K562 (cell line): ENCODE results near the gene CLGN. TPM values are rescaled to one million over a fixed set of nuclear protein-coding genes. Genes with fewer than 3 reads are reported as not detected.

Experiments
- ATAC-seq: fragments of 200-7000 bp; cut with Tn5 transposase; 3 replicates; pipeline ENCODE4 v1.9.1; 2020; ENCODE audit warnings: moderate library complexity
- BruUV-seq: library from RNA; stranded (reverse); fragments of 400-500 nt; replicated peaks from 2 replicates; lab custom pipeline; 2021; lab: Mats Ljungman, UMichigan
- CTCF ChIA-PET: fragments of 300-600 bp; formaldehyde crosslinking; extraction: SDS; loops from one replicate; lab custom pipeline; 2021; ENCODE audit warnings: low intra/inter-chr PET ratio; lab: Yijun Ruan, JAX
- POLR2A ChIA-PET: fragments of 300-600, 350-650 bp; sonication (Branson Sonifier 250); formaldehyde crosslinking; extraction: SDS; loops from one replicate; lab custom pipeline; 2021; ENCODE audit warnings: antibody characterized with exemption, inconsistent platforms; lab: Yijun Ruan, JAX
- DNase-seq, 4 experiments: peaks; one replicate each; pipeline versions ENCODE4 v3.0.0 to v3.0.0-alpha.2; 2011 to 2018; ENCODE audit warnings: low spot score in 3 of 4, mixed read lengths in 3 of 4; ENCODE audit errors: extremely low read depth in 1 of 4
- FAIRE-seq: peaks from 2 replicates; lab custom pipeline; 2011; peaks lifted over from hg19 to GRCh38; lab: Jason Lieb, UNC
- H2AFZ ChIP-seq: 2 replicates; pipeline ENCODE4 v1.6.0; 2011; ENCODE audit warnings: low read depth, low read length, control low read depth, inconsistent platforms
- H3K27ac ChIP-seq: fragments of 200-600 bp; 3 replicates; pipeline ENCODE4 v1.8.0; 2011; ENCODE audit warnings: low read depth, mild to moderate bottlenecking, control low read depth, inconsistent platforms, low read length, moderate library complexity, mixed read lengths; ENCODE audit errors: extremely low read depth
- H3K27me3 ChIP-seq, 2 experiments: fragments of 300-600 bp in 1 of 2; 2 replicates in 1 of 2; 3 replicates in 1 of 2; pipeline versions ENCODE4 v1.6.0 to v1.8.0; 2011; ENCODE audit warnings: inconsistent platforms in 2 of 2, low read length in 2 of 2, mild to moderate bottlenecking in 1 of 2, mixed read lengths in 1 of 2, moderate library complexity in 1 of 2; ENCODE audit not compliant: control insufficient read depth in 2 of 2, insufficient read depth in 2 of 2
- H3K36me3 ChIP-seq: fragments of 300-600 bp; 3 replicates; pipeline ENCODE4 v1.8.0; 2011; ENCODE audit warnings: mild to moderate bottlenecking, low read length, inconsistent platforms; ENCODE audit not compliant: control insufficient read depth, insufficient read depth
- H3K4me1 ChIP-seq, 2 experiments: fragments of 200-600 bp in 1 of 2; replicated peaks in 1 of 2; 2 replicates in 1 of 2; 3 replicates in 1 of 2; pipeline versions ENCODE4 v1.5.1 to v1.8.0; 2011; ENCODE audit warnings: inconsistent platforms in 2 of 2, low read length in 2 of 2, mild to moderate bottlenecking in 1 of 2, mixed read lengths in 1 of 2, moderate library complexity in 1 of 2; ENCODE audit not compliant: control insufficient read depth in 2 of 2, insufficient read depth in 2 of 2
- H3K4me2 ChIP-seq: 2 replicates; pipeline ENCODE4 v1.6.1; 2011; ENCODE audit warnings: low read length, control low read depth, inconsistent platforms, mixed read lengths; ENCODE audit not compliant: insufficient read depth
- H3K4me3 ChIP-seq: fragments of 200-600 bp; sonication (generic), shearing (Covaris generic); 2 replicates; pipeline ENCODE4 v1.5.1; 2016; ENCODE audit warnings: control low read depth, inconsistent platforms
- H3K79me2 ChIP-seq: fragments of 200-600 bp; 3 replicates; pipeline ENCODE4 v1.8.0; 2011; ENCODE audit warnings: low read length, inconsistent platforms; ENCODE audit not compliant: control insufficient read depth, insufficient read depth
- H3K9ac ChIP-seq, 2 experiments: 2 replicates each; pipeline versions ENCODE4 v1.6.0 to v1.6.1; 2011; ENCODE audit warnings: low read depth in 2 of 2, low read length in 2 of 2, control low read depth in 1 of 2, inconsistent platforms in 1 of 2, mild to moderate bottlenecking in 1 of 2, mixed read lengths in 1 of 2; ENCODE audit not compliant: insufficient read depth in 1 of 2
- H3K9me1 ChIP-seq: one replicate; pipeline ENCODE4 v1.6.0; 2011; ENCODE audit warnings: inconsistent platforms, mild to moderate bottlenecking, low read length, moderate library complexity; ENCODE audit not compliant: control insufficient read depth, insufficient read depth
- H3K9me3 ChIP-seq: replicated peaks from 2 replicates; pipeline ENCODE4 v1.5.1; 2011; ENCODE audit warnings: low read depth, low read length, inconsistent platforms; ENCODE audit not compliant: control insufficient read depth, insufficient read depth
- H4K20me1 ChIP-seq: replicated peaks from 2 replicates; pipeline ENCODE4 v1.6.1; 2011; ENCODE audit warnings: low read length, inconsistent platforms, mixed read lengths; ENCODE audit not compliant: control insufficient read depth, insufficient read depth
- BMI1 ChIP-seq: fragments of 150-350 bp; IDR thresholded peaks from 2 replicates; pipeline ENCODE4 v1.6.1; 2014; ENCODE audit warnings: low read length
- CTCFL ChIP-seq: IDR thresholded peaks from 2 replicates; pipeline ENCODE4 v1.6.1; 2011; ENCODE audit warnings: borderline replicate concordance, low read depth, mild to moderate bottlenecking, moderate library complexity, low read length; ENCODE audit not compliant: insufficient read depth, poor library complexity, severe bottlenecking
- CXXC5 ChIP-seq: fragments of 250-450 bp; sonication (Bioruptor Pico); IDR thresholded peaks from 2 replicates; pipeline ENCODE4 v1.8.0; 2022; ENCODE audit warnings: inconsistent platforms, mild to moderate bottlenecking, moderate library complexity
- MXD1 ChIP-seq: fragments of 250-450 bp; sonication (Bioruptor Pico); IDR thresholded peaks from 2 replicates; pipeline ENCODE4 v1.8.0; 2021; ENCODE audit warnings: borderline replicate concordance, mild to moderate bottlenecking, moderate library complexity; ENCODE audit not compliant: poor library complexity, severe bottlenecking
- PBX2 ChIP-seq, 2 experiments: IDR thresholded peaks in 1 of 2; conservative IDR thresholded peaks in 1 of 2; 2 replicates each; pipeline ENCODE4 v1.6.1; 2016; ENCODE audit warnings: low read depth in 2 of 2, mild to moderate bottlenecking in 1 of 2, missing compliant biosample characterization in 1 of 2, missing genetic modification characterization in 1 of 2, moderate library complexity in 1 of 2
- PKNOX1 ChIP-seq: fragments of 450-650 bp; IDR thresholded peaks from 2 replicates; pipeline ENCODE4 v1.6.1; 2016
- RCOR1 ChIP-seq, 2 experiments: IDR thresholded peaks; 2 replicates each; pipeline ENCODE4 v1.6.1; 2012; ENCODE audit warnings: low read depth in 2 of 2, low read length in 2 of 2, borderline replicate concordance in 1 of 2, improper control_type of control experiment in 1 of 2
- RFX5 ChIP-seq: IDR thresholded peaks from 2 replicates; pipeline ENCODE4 v1.6.1; 2011; ENCODE audit warnings: low read depth, mild to moderate bottlenecking, improper control_type of control experiment, low read length
- VEZF1 ChIP-seq: fragments of 200-800 bp; sonication (Bioruptor generic); IDR thresholded peaks from 2 replicates; pipeline ENCODE4 v1.6.1; 2017; ENCODE audit warnings: missing genetic modification characterization, missing compliant biosample characterization
- WGBS: fragments of 100-300 bp; shearing (Covaris generic); methylation state at CpG from one replicate; pipeline ENCODE4 v1.1.6; 2016; ENCODE audit warnings: low coverage, mixed read lengths; ENCODE audit not compliant: insufficient coverage; ENCODE audit errors: missing lambda C conversion rate; 5-methylcytosine and 5-hydroxymethylcytosine counted together
- in situ Hi-C: fragments of 300-500 bp; cut with MboI; formaldehyde crosslinking; loops from 4 replicates; pipeline ENCODE4 v1.15.0; 2018; ENCODE audit warnings: inconsistent platforms, mixed read lengths
- intact Hi-C: fragments of 100-400 bp; cut with micrococcal nuclease; formaldehyde crosslinking; loops from 2 replicates; pipeline ENCODE4 v1.14.2; 2022
- polyA plus RNA-seq, 8 experiments: library from polyadenylated mRNA; depleted of rRNA in 4 of 8; stranded (reverse) in 5 of 8; unstranded in 3 of 8; fragments of >200 nt; fragmentation: Nextera tagmentation in 2 of 8; fragmentation: Illumina TruSeq in 1 of 8; extraction: Ambion mirVana in 2 of 8; extraction: Trizol in 1 of 8; gene quantifications; 2 replicates each; pipeline versions ENCODE4 v1.2.1 to v1.2.3, GENCODE V29; 2011 to 2014; ENCODE audit warnings: inconsistent platforms in 1 of 8, missing spikeins in 1 of 8
- total RNA-seq, 7 experiments: library from RNA; depleted of rRNA in 6 of 7; stranded (reverse); fragments of >200 nt in 6 of 7; fragmentation: Illumina TruSeq in 2 of 7; extraction: Trizol in 2 of 7; gene quantifications; 2 replicates each; pipeline versions ENCODE4 v1.2.1 to v1.2.3, GENCODE V29; 2011 to 2021; ENCODE audit warnings: low replicate concordance in 1 of 7

CLGN gene
- total and polyA plus RNA-seq, 9 of the 15 experiments (the other 6 are each of a cell fraction or from before 2014, with no cell fraction given) = 0.22 to 3.6 (median 2.7) TPM

GRCh38 chr4:140426610-140427105, 790 bp downstream of the CLGN start:
- H3K4me3 ChIP-seq = peak overlapping the region; percentile 59
- DNase-seq (peak; percentile 9 to 42 (median 22)), ATAC-seq (peak; percentile 76), FAIRE-seq (no peak)
- H3K27me3 ChIP-seq = no peaks in the 10 kb centered on the region
- 12% methylated on average over 18 of the region's 23 CpGs for WGBS
- H3K36me3 ChIP-seq = no peaks in the 10 kb centered on the region
- BruUV-seq = no TSS peak
- peaks cover 8 to 13% of the 10 kb centered on the region in 2 experiments; a peak in 4 of 5 replicates for H3K4me1 ChIP-seq
- H3K9me3 ChIP-seq = no peaks in the 10 kb centered on the region
- no peaks in the 10 kb centered on the region for H4K20me1 ChIP-seq
- CTCF ChIA-PET = interaction anchor here (1.2 kb wide), 1 partner anchor 67 kb away, joined by 5 read pairs; no protein-coding TSS in a partner anchor
- intact Hi-C loops = loop anchor here (5.0 kb wide), 1 partner anchor 96 kb away; the partner anchor contains the start of gene ELMOD2
- H3K9ac ChIP-seq = peak overlapping the region; percentile 50 to 91; a peak in 3 of 4 replicates
- POLR2A ChIA-PET = interaction anchor here (1.5 kb wide), 1 partner anchor 53 kb away, joined by 6 read pairs; the partner anchor contains the start of gene SCOC
- in situ Hi-C loops = no loop called here
- H3K4me2 ChIP-seq = peak overlapping the region; percentile 92
- peak overlapping the region; percentile 97 for H2AFZ ChIP-seq
- no peaks in the 10 kb centered on the region for H3K79me2 ChIP-seq
- peak overlapping the region; percentile 34; the same call in 1 of the 3 replicates for H3K27ac ChIP-seq
- H3K9me1 ChIP-seq = no peaks in the 10 kb centered on the region
- TF ChIP-seq CXXC5 (CRISPR knock-in tag) = peak; percentile 21
- TF ChIP-seq BMI1 = no peak
- no peak for TF ChIP-seq MXD1
- TF ChIP-seq PKNOX1 = 0 out of 2 replicates have a peak, but pooled peaks have one; percentile 33
- TF ChIP-seq RCOR1 (IDR thresholded peaks at IDR 0.05; ENCODE audit: borderline replicate concordance in 1 of 2, low read depth in 2 of 2, low read length in 2 of 2) = 0 out of 4 replicates have a peak, but pooled peaks of 1 of the 2 experiments have one; percentile 5
- TF ChIP-seq VEZF1 (CRISPR knock-in tag) = peak; percentile 4; the same call in 1 of the 2 replicates
- peak; percentile 35 for TF ChIP-seq CTCFL
- no peak for TF ChIP-seq PBX2 (CRISPR knock-in tag; IDR thresholded peaks at IDR 0.05; ENCODE audit: low read depth)
- TF ChIP-seq PBX2 (tag; conservative IDR thresholded peaks at IDR 0.05; ENCODE audit: low read depth) = peak; percentile 58; the same call in 1 of the 2 replicates
- TF ChIP-seq RFX5 = no peak
